ENCODE data around the gene CA4.
A peak's percentile ranks its signal among the peaks of the same experiment; 100 is the strongest.

The CA4 gene

GRCh38 chr17:60168654-60169053 is 18.9 kb downstream of the CA4 start:
- Histone ChIP-seq H2BK120ac (ENCODE audit: low read depth, low read length) (no peak overlapping the region), H3K9ac (ENCODE audit: low read depth, low read length, poor library complexity) (no peak overlapping the region), H3K9me3 (replicated peaks in 1 of 2; ENCODE audit: control insufficient read depth in 2 of 2, insufficient read depth in 1 of 2, low read depth in 1 of 2, low read length in 2 of 2) (no peaks in the 10 kb centered on the region), H3K36me3 (replicated peaks in 1 of 2; ENCODE audit: control insufficient read depth in 2 of 2, insufficient read depth in 2 of 2, low read length in 2 of 2) (no peaks in the 10 kb centered on the region), H3K18ac (ENCODE audit: low read length) (peak overlapping the region; percentile 69), H3K4me1 (ENCODE audit: control insufficient read depth in 2 of 2, insufficient read depth in 1 of 2, low read depth in 1 of 2, low read length in 2 of 2) (peaks cover 10 to 15% of the 10 kb centered on the region in 2 donors), H3K27me3 (ENCODE audit: control insufficient read depth in 3 of 3, insufficient read depth in 3 of 3, low read depth in 1 of 3, low read length in 3 of 3) (no peaks in the 10 kb centered on the region), H2AFZ (ENCODE audit: low read length) (no peak overlapping the region), H2BK15ac (ENCODE audit: low read length) (no peak overlapping the region), H3K4ac (ENCODE audit: low read length) (no peak overlapping the region), H4K8ac (ENCODE audit: low read depth, low read length) (no peak overlapping the region), H3K4me3 (ENCODE audit: low read length in 2 of 2) (no peak overlapping the region), H4K91ac (ENCODE audit: low read depth, low read length, poor library complexity) (no peak overlapping the region), H3K23ac (ENCODE audit: low read depth, low read length, poor library complexity) (no peak overlapping the region), H2BK5ac (ENCODE audit: low read length) (no peak overlapping the region), H3K27ac (replicated peaks; ENCODE audit: low read length) (no peak overlapping the region), H3K79me1 (ENCODE audit: low read depth, low read length) (no peaks in the 10 kb centered on the region), H2AK5ac (ENCODE audit: low read depth, low read length) (no peak overlapping the region), H3K14ac (ENCODE audit: low read length) (no peak overlapping the region), H2BK12ac (ENCODE audit: low read length) (peak overlapping the region; percentile 63), H3K4me2 (ENCODE audit: insufficient read depth, low read length, poor library complexity, severe bottlenecking) (no peak overlapping the region)
- no peak for DNase-seq (ENCODE audit: low spot score)
- WGBS, 2 donors (ENCODE audit: extremely low coverage in 2 of 2, insufficient read length in 2 of 2, insufficient replicate concordance in 1 of 2) = no CpG with 5 or more reads among the region's 7 CpGs

DNA sequence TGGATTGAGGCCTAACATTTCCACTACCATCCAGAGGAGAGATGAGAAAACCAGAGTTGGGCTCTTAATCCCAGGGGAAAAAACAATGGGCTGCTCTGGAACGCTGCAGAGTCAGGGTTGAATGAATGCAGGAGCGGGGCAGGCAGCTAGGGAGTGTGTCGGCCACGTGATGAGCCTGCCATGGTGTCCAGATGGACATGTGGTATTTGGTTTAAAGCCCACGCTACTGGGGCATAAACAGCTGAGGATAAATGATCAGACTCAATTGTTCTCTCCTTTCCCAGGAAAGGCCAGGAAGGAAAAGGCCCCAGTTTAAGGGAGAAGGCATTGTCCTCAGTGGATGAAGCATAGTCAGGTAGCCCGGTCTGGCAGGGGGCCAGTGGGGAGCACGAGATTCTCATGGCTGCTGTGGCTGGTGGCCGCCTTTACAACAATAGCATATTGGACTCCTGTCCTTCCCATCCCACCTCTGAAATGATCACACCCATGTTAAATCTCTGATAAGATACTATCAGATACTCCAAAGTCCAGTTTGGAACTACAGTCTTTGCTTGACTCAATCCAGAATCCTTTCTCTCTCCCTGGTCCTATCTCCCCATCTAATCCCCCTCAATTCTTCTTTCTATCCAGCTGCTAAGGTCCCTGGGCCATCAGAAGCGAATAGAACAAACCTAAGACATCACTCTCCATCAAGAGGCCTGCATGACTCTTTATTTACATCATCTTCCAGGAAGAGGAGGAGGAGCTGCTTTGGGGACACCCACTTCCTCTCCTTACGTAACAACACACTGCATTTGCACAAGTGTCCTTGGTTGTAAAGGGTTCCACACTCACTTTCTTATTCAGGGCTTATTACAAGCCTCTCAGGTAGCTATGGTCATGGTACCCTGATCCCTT is 20.4 kb downstream of the CA4 start:
- no peak for DNase-seq (ENCODE audit: low spot score)

GRCh38 chr17:60170835-60171752 is 21.3 kb downstream of the CA4 start:
- DNase-seq (ENCODE audit: low spot score) = no peak
- H3K9me3 ChIP-seq (replicated peaks in 1 of 2; ENCODE audit: control insufficient read depth in 2 of 2, insufficient read depth in 1 of 2, low read depth in 1 of 2, low read length in 2 of 2) = no peaks in the 10 kb centered on the region
- H2BK15ac ChIP-seq (ENCODE audit: low read length) = peak overlapping the region; percentile 47
- no peak overlapping the region for H3K23ac ChIP-seq (ENCODE audit: low read depth, low read length, poor library complexity)
- no peaks in the 10 kb centered on the region for H3K79me1 ChIP-seq (ENCODE audit: low read depth, low read length)
- H2BK12ac ChIP-seq (ENCODE audit: low read length) = no peak overlapping the region
- H4K91ac ChIP-seq (ENCODE audit: low read depth, low read length, poor library complexity) = peak overlapping the region; percentile 16
- WGBS, 2 donors (ENCODE audit: extremely low coverage in 2 of 2, insufficient read length in 2 of 2, insufficient replicate concordance in 1 of 2) = no CpG with 5 or more reads among the region's 8 CpGs
- peak overlapping the region; percentile 29 for H2BK5ac ChIP-seq (ENCODE audit: low read length)
- H3K4ac ChIP-seq (ENCODE audit: low read length) = no peak overlapping the region
- no peak overlapping the region for H3K4me2 ChIP-seq (ENCODE audit: insufficient read depth, low read length, poor library complexity, severe bottlenecking)
- H3K27ac ChIP-seq (replicated peaks; ENCODE audit: low read length) = no peak overlapping the region
- peak overlapping the region; percentile 26 for H2AK5ac ChIP-seq (ENCODE audit: low read depth, low read length)
- H3K36me3 ChIP-seq (replicated peaks in 1 of 2; ENCODE audit: control insufficient read depth in 2 of 2, insufficient read depth in 2 of 2, low read length in 2 of 2) = peaks cover 0 to 2% of the 10 kb centered on the region in 2 donors
- peak overlapping the region; percentile 6 for H3K9ac ChIP-seq (ENCODE audit: low read depth, low read length, poor library complexity)
- peaks cover 8 to 13% of the 10 kb centered on the region in 2 donors for H3K4me1 ChIP-seq (ENCODE audit: control insufficient read depth in 2 of 2, insufficient read depth in 1 of 2, low read depth in 1 of 2, low read length in 2 of 2)
- no peak overlapping the region for H4K8ac ChIP-seq (ENCODE audit: low read depth, low read length)
- H2BK120ac ChIP-seq (ENCODE audit: low read depth, low read length) = no peak overlapping the region
- no peak overlapping the region for H3K14ac ChIP-seq (ENCODE audit: low read length)
- no peaks in the 10 kb centered on the region for H3K27me3 ChIP-seq (ENCODE audit: control insufficient read depth in 3 of 3, insufficient read depth in 3 of 3, low read depth in 1 of 3, low read length in 3 of 3)
- no peak overlapping the region for H3K4me3 ChIP-seq (ENCODE audit: low read length in 2 of 2)
- no peak overlapping the region for H2AFZ ChIP-seq (ENCODE audit: low read length)
- H3K18ac ChIP-seq (ENCODE audit: low read length) = peak overlapping the region; percentile 28

More for the DNA sequence above, 20.4 kb downstream of the CA4 start:
- Histone ChIP-seq H3K9me3 (replicated peaks in 1 of 2; ENCODE audit: control insufficient read depth in 2 of 2, insufficient read depth in 1 of 2, low read depth in 1 of 2, low read length in 2 of 2) (no peaks in the 10 kb centered on the region), H3K4me2 (ENCODE audit: insufficient read depth, low read length, poor library complexity, severe bottlenecking) (no peak overlapping the region), H3K36me3 (replicated peaks in 1 of 2; ENCODE audit: control insufficient read depth in 2 of 2, insufficient read depth in 2 of 2, low read length in 2 of 2) (no peaks in the 10 kb centered on the region), H3K79me1 (ENCODE audit: low read depth, low read length) (no peaks in the 10 kb centered on the region), H2AK5ac (ENCODE audit: low read depth, low read length) (no peak overlapping the region), H3K4me3 (ENCODE audit: low read length in 2 of 2) (no peak overlapping the region), H2BK15ac (ENCODE audit: low read length) (no peak overlapping the region), H4K8ac (ENCODE audit: low read depth, low read length) (no peak overlapping the region), H3K18ac (ENCODE audit: low read length) (peak overlapping the region; percentile 42), H2BK120ac (ENCODE audit: low read depth, low read length) (no peak overlapping the region), H4K91ac (ENCODE audit: low read depth, low read length, poor library complexity) (peak overlapping the region; percentile 16), H3K9ac (ENCODE audit: low read depth, low read length, poor library complexity) (peak overlapping the region; percentile 6), H2BK5ac (ENCODE audit: low read length) (no peak overlapping the region), H3K14ac (ENCODE audit: low read length) (no peak overlapping the region), H3K27me3 (ENCODE audit: control insufficient read depth in 3 of 3, insufficient read depth in 3 of 3, low read depth in 1 of 3, low read length in 3 of 3) (no peaks in the 10 kb centered on the region), H3K27ac (replicated peaks; ENCODE audit: low read length) (no peak overlapping the region), H3K23ac (ENCODE audit: low read depth, low read length, poor library complexity) (no peak overlapping the region), H3K4me1 (ENCODE audit: control insufficient read depth in 2 of 2, insufficient read depth in 1 of 2, low read depth in 1 of 2, low read length in 2 of 2) (peaks cover 8 to 13% of the 10 kb centered on the region in 2 donors), H2AFZ (ENCODE audit: low read length) (peak overlapping the region; percentile 4), H3K4ac (ENCODE audit: low read length) (no peak overlapping the region), H2BK12ac (ENCODE audit: low read length) (no peak overlapping the region)
- no CpG with 5 or more reads among the region's 10 CpGs for WGBS, 2 donors (ENCODE audit: extremely low coverage in 2 of 2, insufficient read length in 2 of 2, insufficient replicate concordance in 1 of 2)

GRCh38 chr17:60171753-60172079 is 21.9 kb downstream of the CA4 start:
- Histone ChIP-seq H2BK15ac (ENCODE audit: low read length) (peak overlapping the region; percentile 47), H3K4me1 (ENCODE audit: control insufficient read depth in 2 of 2, insufficient read depth in 1 of 2, low read depth in 1 of 2, low read length in 2 of 2) (peaks cover 9 to 13% of the 10 kb centered on the region in 2 donors), H3K9ac (ENCODE audit: low read depth, low read length, poor library complexity) (no peak overlapping the region), H4K8ac (ENCODE audit: low read depth, low read length) (no peak overlapping the region), H3K36me3 (replicated peaks in 1 of 2; ENCODE audit: control insufficient read depth in 2 of 2, insufficient read depth in 2 of 2, low read length in 2 of 2) (peaks cover 1 to 2% of the 10 kb centered on the region in 2 donors), H3K4ac (ENCODE audit: low read length) (no peak overlapping the region), H2BK5ac (ENCODE audit: low read length) (peak overlapping the region; percentile 29), H3K18ac (ENCODE audit: low read length) (no peak overlapping the region), H2BK12ac (ENCODE audit: low read length) (no peak overlapping the region), H3K23ac (ENCODE audit: low read depth, low read length, poor library complexity) (no peak overlapping the region), H3K9me3 (replicated peaks in 1 of 2; ENCODE audit: control insufficient read depth in 2 of 2, insufficient read depth in 1 of 2, low read depth in 1 of 2, low read length in 2 of 2) (no peaks in the 10 kb centered on the region), H3K4me2 (ENCODE audit: insufficient read depth, low read length, poor library complexity, severe bottlenecking) (no peak overlapping the region), H3K4me3 (ENCODE audit: low read length in 2 of 2) (no peak overlapping the region), H3K79me1 (ENCODE audit: low read depth, low read length) (no peaks in the 10 kb centered on the region), H3K14ac (ENCODE audit: low read length) (no peak overlapping the region), H2AK5ac (ENCODE audit: low read depth, low read length) (peak overlapping the region; percentile 50), H4K91ac (ENCODE audit: low read depth, low read length, poor library complexity) (no peak overlapping the region), H2AFZ (ENCODE audit: low read length) (no peak overlapping the region), H2BK120ac (ENCODE audit: low read depth, low read length) (no peak overlapping the region), H3K27me3 (ENCODE audit: control insufficient read depth in 3 of 3, insufficient read depth in 3 of 3, low read depth in 1 of 3, low read length in 3 of 3) (no peaks in the 10 kb centered on the region), H3K27ac (replicated peaks; ENCODE audit: low read length) (no peak overlapping the region)
- DNase-seq (ENCODE audit: low spot score) = no peak
- WGBS, 2 donors (ENCODE audit: extremely low coverage in 2 of 2, insufficient read length in 2 of 2, insufficient replicate concordance in 1 of 2) = no CpG with 5 or more reads among the region's 8 CpGs
